GM23338 (cell line): ENCODE measurements around the gene HSPBP1. TPM values are rescaled to one million over a fixed set of nuclear protein-coding genes. Genes with fewer than 3 reads are reported as not detected.
A peak's percentile ranks its signal among the peaks of the same experiment; 100 is the strongest.

Experiments used
- ATAC-seq: fragments of 200-7000 bp; cut with Tn5 transposase; 3 replicates; pipeline ENCODE4 v1.9.1; 2020
- DNase-seq: peaks from one replicate; pipeline ENCODE4 v3.0.0-alpha.2; 2015; ENCODE audit warnings: low spot score
- H2AFZ ChIP-seq: fragments of 200-600 bp; sonication (generic); 2 replicates; pipeline ENCODE4 v1.8.0; 2016; ENCODE audit warnings: antibody characterized with exemption, mild to moderate bottlenecking, moderate library complexity
- H3F3A ChIP-seq: fragments of 200-600 bp; sonication (generic); replicated peaks from 2 replicates; pipeline ENCODE4 v1.8.0; 2017; ENCODE audit warnings: antibody characterized with exemption, mixed run types, low read depth
- H3K27ac ChIP-seq: fragments of 200-600 bp; sonication (generic); 2 replicates; pipeline ENCODE4 v1.6.1; 2016; ENCODE audit warnings: low read depth
- H3K27me3 ChIP-seq: fragments of 200-600 bp; sonication (generic); 2 replicates; pipeline ENCODE4 v1.8.0; 2016; ENCODE audit warnings: mild to moderate bottlenecking, mixed run types, moderate library complexity; ENCODE audit not compliant: insufficient read depth
- H3K36me3 ChIP-seq: fragments of 200-600 bp; sonication (generic); 2 replicates; pipeline ENCODE4 v1.8.0; 2016; ENCODE audit warnings: mild to moderate bottlenecking; ENCODE audit not compliant: insufficient read depth
- H3K4me1 ChIP-seq: fragments of 200-600 bp; sonication (generic); 2 replicates; pipeline ENCODE4 v1.8.0; 2016; ENCODE audit warnings: mild to moderate bottlenecking, moderate library complexity; ENCODE audit not compliant: insufficient read depth
- H3K4me2 ChIP-seq: fragments of 200-600 bp; sonication (generic); 2 replicates; pipeline ENCODE4 v1.7.1; 2017; ENCODE audit warnings: mixed run types
- H3K4me3 ChIP-seq: fragments of 200-600 bp; sonication (generic); 2 replicates; pipeline ENCODE4 v1.6.1; 2016; ENCODE audit warnings: mixed run types
- H3K79me2 ChIP-seq: fragments of 200-600 bp; sonication (generic); replicated peaks from 2 replicates; pipeline ENCODE4 v1.8.0; 2017; ENCODE audit warnings: mild to moderate bottlenecking; ENCODE audit not compliant: insufficient read depth
- H3K9me2 ChIP-seq: fragments of 200-600 bp; sonication (generic); 2 replicates; pipeline ENCODE4 v1.8.0; 2017; ENCODE audit not compliant: insufficient read depth
- H4K20me1 ChIP-seq: fragments of 200-600 bp; sonication (generic); replicated peaks from 2 replicates; pipeline ENCODE4 v1.8.0; 2017; ENCODE audit warnings: mild to moderate bottlenecking; ENCODE audit not compliant: insufficient read depth
- H3K27ac Mint-ChIP-seq: 2 replicates; pipeline ENCODE4 v1.8.0; 2020; ENCODE audit warnings: inconsistent platforms, mild to moderate bottlenecking, moderate library complexity, mixed read lengths
- H3K27me3 Mint-ChIP-seq: 3 replicates; pipeline ENCODE4 v1.8.0; 2022; ENCODE audit warnings: low read depth, mild to moderate bottlenecking, moderate library complexity, mixed read lengths, inconsistent platforms; ENCODE audit not compliant: insufficient read depth, poor library complexity
- H3K36me3 Mint-ChIP-seq: 3 replicates; pipeline ENCODE4 v1.8.0; 2021; ENCODE audit warnings: low read depth, mild to moderate bottlenecking, inconsistent platforms, moderate library complexity, mixed read lengths
- H3K4me1 Mint-ChIP-seq: 3 replicates; pipeline ENCODE4 v1.8.0; 2020; ENCODE audit warnings: mild to moderate bottlenecking, inconsistent platforms, mixed read lengths
- H3K4me3 Mint-ChIP-seq: 3 replicates; pipeline ENCODE4 v1.8.0; 2021; ENCODE audit warnings: moderate library complexity, mild to moderate bottlenecking, inconsistent platforms, mixed read lengths
- H3K9me3 Mint-ChIP-seq: 3 replicates; pipeline ENCODE4 v1.8.0; 2020; ENCODE audit warnings: moderate library complexity, mild to moderate bottlenecking, inconsistent platforms, mixed read lengths
- CREB1 ChIP-seq: fragments of 250-450 bp; sonication (Bioruptor Pico); IDR thresholded peaks from 2 replicates; pipeline ENCODE4 v1.5.0; 2020; ENCODE audit warnings: low read depth, mild to moderate bottlenecking, moderate library complexity
- EZH2 ChIP-seq: fragments of 200-600 bp; sonication (generic); IDR thresholded peaks from one replicate; pipeline ENCODE4 v1.8.0; 2017; ENCODE audit warnings: antibody characterized with exemption, mild to moderate bottlenecking, low read depth; ENCODE audit not compliant: unreplicated experiment
- EZH2phosphoT487 ChIP-seq: fragments of 200-600 bp; sonication (generic); IDR thresholded peaks from one replicate; pipeline ENCODE4 v1.8.1; 2018; ENCODE audit warnings: antibody characterized with exemption; ENCODE audit not compliant: unreplicated experiment
- JUNB ChIP-seq: IDR thresholded peaks from one replicate; pipeline ENCODE4 v1.6.1; 2016; ENCODE audit warnings: antibody characterized with exemption; ENCODE audit not compliant: unreplicated experiment
- NANOG ChIP-seq: IDR thresholded peaks from 2 replicates; pipeline ENCODE4 v1.6.1; 2016; ENCODE audit warnings: antibody characterized with exemption, borderline replicate concordance
- POLR2AphosphoS5 ChIP-seq: IDR thresholded peaks from 2 replicates; pipeline ENCODE4 v1.6.1; 2016; ENCODE audit warnings: antibody characterized with exemption, low read depth
- REST ChIP-seq: IDR thresholded peaks from one replicate; pipeline ENCODE4 v1.6.1; 2018; ENCODE audit warnings: antibody characterized with exemption; ENCODE audit not compliant: unreplicated experiment
- STAT1 ChIP-seq: IDR thresholded peaks from one replicate; pipeline ENCODE4 v1.6.1; 2016; ENCODE audit warnings: antibody characterized with exemption; ENCODE audit not compliant: unreplicated experiment
- ZNF114 ChIP-seq: fragments of 250-450 bp; sonication (Bioruptor Pico); IDR thresholded peaks from 2 replicates; pipeline ENCODE4 v1.5.0; 2020; ENCODE audit warnings: mild to moderate bottlenecking, moderate library complexity
- ZNF331 ChIP-seq: fragments of 250-450 bp; sonication (Bioruptor Pico); IDR thresholded peaks from 2 replicates; pipeline ENCODE4 v1.5.0; 2020; ENCODE audit warnings: low read depth, mild to moderate bottlenecking, moderate library complexity
- ZNF462 ChIP-seq: fragments of 250-450 bp; sonication (Bioruptor Pico); IDR thresholded peaks from 2 replicates; pipeline ENCODE4 v1.5.0; 2020; ENCODE audit warnings: mild to moderate bottlenecking, moderate library complexity
- polyA plus RNA-seq: library from polyadenylated mRNA; unstranded; fragments of >200 nt; fragmentation: Nextera tagmentation; extraction: Ambion mirVana; gene quantifications from 2 replicates; pipeline ENCODE4 v1.2.1, GENCODE V29; 2016
- total RNA-seq: library from RNA; depleted of rRNA; stranded (reverse); fragments of >200 nt; shearing (Covaris generic); gene quantifications from 2 replicates; pipeline ENCODE4 v1.2.3, GENCODE V29; 2014

Gene HSPBP1
- total and polyA plus RNA-seq, 2 experiments from 2014 or later, result 83.6 to 91.1 TPM

GRCh38 chr19:55220525-55220924 is 59.4 kb downstream of the HSPBP1 start:
- TF ChIP-seq JUNB (no peak), ZNF331 (no peak), NANOG (no peak), POLR2AphosphoS5 (no peak), REST (peak; percentile 85), CREB1 (no peak)

GRCh38 chr19:55216461-55217198 is 63.3 kb downstream of the HSPBP1 start:
- H3K4me2 ChIP-seq, result peak overlapping the region; percentile 89
- H3K4me3 ChIP-seq, result peak overlapping the region; percentile 84
- H3K9me3 Mint-ChIP-seq, result peaks cover 65% of the 10 kb centered on the region
- ATAC-seq, result peak; percentile 94
- H3K36me3 Mint-ChIP-seq, result peaks cover 21% of the 10 kb centered on the region
- H3K4me1 ChIP-seq, result peaks cover 4% of the 10 kb centered on the region; the same call in 1 of the 2 replicates
- H3K4me1 Mint-ChIP-seq, result peaks cover 3% of the 10 kb centered on the region; the same call in 1 of the 3 replicates
- peak overlapping the region; percentile 73 for H2AFZ ChIP-seq
- no peaks in the 10 kb centered on the region for H3K9me2 ChIP-seq
- peak overlapping the region; percentile 88 for H3K27ac ChIP-seq
- 0 out of 2 replicates have a peak, but pooled peaks cover 13% of the 10 kb centered on the region for H3F3A ChIP-seq
- peaks cover 18% of the 10 kb centered on the region for H3K27me3 Mint-ChIP-seq
- H3K27me3 ChIP-seq, result no peaks in the 10 kb centered on the region
- H3K36me3 ChIP-seq, result no peaks in the 10 kb centered on the region
- peak overlapping the region; percentile 92 for H3K27ac Mint-ChIP-seq
- H3K4me3 Mint-ChIP-seq, result peak overlapping the region; percentile 91
- peak; percentile 98 for DNase-seq
- no peaks in the 10 kb centered on the region for H3K79me2 ChIP-seq
- H4K20me1 ChIP-seq, result peaks cover 5% of the 10 kb centered on the region; the same call in 1 of the 2 replicates
- TF ChIP-seq EZH2 (no peak), ZNF331 (no peak), NANOG (no peak), JUNB (no peak), EZH2phosphoT487 (no peak), ZNF114 (CRISPR knock-in tag) (no peak), ZNF462 (CRISPR knock-in tag) (no peak), STAT1 (no peak), POLR2AphosphoS5 (peak; percentile 15; the same call in 1 of the 2 replicates), CREB1 (peak; percentile 86)

More at GRCh38 chr19:55220525-55220924, 59.4 kb downstream of the HSPBP1 start:
- Mint-ChIP-seq H3K4me3 (no peak overlapping the region), H3K4me1 (peaks cover 5% of the 10 kb centered on the region; the same call in 2 of the 3 replicates), H3K27ac (no peak overlapping the region), H3K36me3 (peaks cover 14% of the 10 kb centered on the region), H3K27me3 (peaks cover 19% of the 10 kb centered on the region), H3K9me3 (peaks cover 28% of the 10 kb centered on the region)
- Histone ChIP-seq H2AFZ (no peak overlapping the region), H3K4me2 (no peak overlapping the region), H3K27me3 (no peaks in the 10 kb centered on the region), H3K79me2 (no peaks in the 10 kb centered on the region), H4K20me1 (peaks cover 5% of the 10 kb centered on the region; the same call in 1 of the 2 replicates), H3K4me3 (no peak overlapping the region), H3K4me1 (peaks cover 4% of the 10 kb centered on the region; the same call in 1 of the 2 replicates), H3F3A (0 out of 2 replicates have a peak, but pooled peaks cover 13% of the 10 kb centered on the region), H3K9me2 (no peaks in the 10 kb centered on the region), H3K36me3 (no peaks in the 10 kb centered on the region), H3K27ac (no peak overlapping the region)
- ATAC-seq (peak; percentile 14), DNase-seq (peak; percentile 87)
